NCI-H146 treated with DMSO at 0.1 percent for 48 hours (cell line): ENCODE data around the gene TPX2.
"Not testable (repeated sequence)": the region's sequence is repeated elsewhere in the genome, so short reads cannot be mapped to it uniquely, and the experiment has no call there.

Experiments
- DNase-seq: peaks from one replicate; lab custom pipeline; 2025; ENCODE audit not compliant: unreplicated experiment; lab: John Stamatoyannopoulos, UW

Gene TPX2

GRCh38 chr20:31719644-31720485, 19.2 kb upstream of the TPX2 start:
- DNase-seq = peak; percentile 56

GRCh38 chr20:31720486-31721407, 18.3 kb upstream of the TPX2 start:
- no peak for DNase-seq

GRCh38 chr20:31721408-31722256, 17.5 kb upstream of the TPX2 start:
- DNase-seq = peak; percentile 75

GRCh38 chr20:31722257-31723068, 16.6 kb upstream of the TPX2 start, which contains the start of gene BCL2L1:
Gene BCL2L1, minus strand, starts transcription at chr20:31722868. Its CDS starts 650 bp downstream, at chr20:31722218.
- DNase-seq = peak; percentile 96

GRCh38 chr20:31723069-31723318, 16.1 kb upstream of the TPX2 start:
- no peak for DNase-seq

- peak; percentile 98 for DNase-seq
Observed at GRCh38 chr20:31723319-31724078, 15.6 kb upstream of the TPX2 start.

- no peak for DNase-seq
Observed at GRCh38 chr20:31731321-31731717, 7.8 kb upstream of the TPX2 start.

GRCh38 chr20:31739550-31739977, 474 bp downstream of the TPX2 start:
- peak; percentile 73 for DNase-seq

- DNase-seq = no peak
Observed at GRCh38 chr20:31740208-31740607, 1.1 kb downstream of the TPX2 start.

- DNase-seq = no peak
Observed at GRCh38 chr20:31740656-31741323, 1.7 kb downstream of the TPX2 start.

- DNase-seq = no peak
Observed at GRCh38 chr20:31746068-31746878, 7.2 kb downstream of the TPX2 start.

- not testable (repeated sequence) for DNase-seq
Observed at GRCh38 chr20:31747028-31747427, 7.9 kb downstream of the TPX2 start.

GRCh38 chr20:31747640-31748039, 8.6 kb downstream of the TPX2 start:
- no peak for DNase-seq

- DNase-seq = no peak
Observed at GRCh38 chr20:31749223-31749622, 10.1 kb downstream of the TPX2 start.

GRCh38 chr20:31751126-31751525, 12.0 kb downstream of the TPX2 start:
- DNase-seq = no peak

- no peak for DNase-seq
Observed at GRCh38 chr20:31757254-31757653, 18.2 kb downstream of the TPX2 start.

GRCh38 chr20:31758521-31758920, 19.4 kb downstream of the TPX2 start:
- no peak for DNase-seq

GRCh38 chr20:31758991-31759390, 19.9 kb downstream of the TPX2 start:
- no peak for DNase-seq
